Muscle of arm (tissue), 12 donors: ENCODE data around the gene EDC3. TPM values are rescaled to one million over a fixed set of nuclear protein-coding genes. Genes with fewer than 3 reads are reported as not detected.
"Not testable (repeated sequence)": the region's sequence is repeated elsewhere in the genome, so short reads cannot be mapped to it uniquely, and the experiment has no call there.

Source experiments
- DNase-seq: peaks from one replicate; pipeline ENCODE4 v3.0.0-alpha.2; 2013
- polyA plus RNA-seq, 12 donors: library from polyadenylated mRNA; unstranded; fragments of 120-200 nt; gene quantifications; one replicate each; pipeline ENCODE4 v1.2.1, GENCODE V29; 2013; ENCODE audit not compliant: insufficient read length in 12 of 12

EDC3 gene
- polyA plus RNA-seq, 12 donors: 22.2 to 53.6 (median 29.6) TPM; not detected in 1

- DNase-seq: no peak
Measured at GRCh38 chr15:74611834-74612233, 84.0 kb downstream of the EDC3 start.

GRCh38 chr15:74611341-74611740 lies 84.5 kb downstream of the EDC3 start:
- DNase-seq: no peak

GRCh38 chr15:74610302-74610951 lies 85.4 kb downstream of the EDC3 start:
- DNase-seq: no peak

- DNase-seq: no peak
Measured at GRCh38 chr15:74609938-74610301, 85.9 kb downstream of the EDC3 start.

- no peak for DNase-seq
Measured at GRCh38 chr15:74608786-74609185, 87.0 kb downstream of the EDC3 start.

GRCh38 chr15:74605795-74606150 lies 90.1 kb downstream of the EDC3 start:
- no peak for DNase-seq

GRCh38 chr15:74604983-74605794 lies 90.6 kb downstream of the EDC3 start:
- no peak for DNase-seq

- no peak for DNase-seq
Measured at GRCh38 chr15:74603789-74604705, 91.8 kb downstream of the EDC3 start.

GRCh38 chr15:74603026-74603788 lies 92.6 kb downstream of the EDC3 start:
- DNase-seq: no peak

GRCh38 chr15:74599156-74599555 lies 96.7 kb downstream of the EDC3 start:
- no peak for DNase-seq

GRCh38 chr15:74598126-74598842 lies 97.5 kb downstream of the EDC3 start:
- peak; percentile 93 for DNase-seq

- not testable (repeated sequence) for DNase-seq
Measured at GRCh38 chr15:74597146-74597705, 98.6 kb downstream of the EDC3 start.

GRCh38 chr15:74596736-74597135 lies 99.1 kb downstream of the EDC3 start:
- DNase-seq: not testable (repeated sequence)

- DNase-seq: no peak
Measured at GRCh38 chr15:74595271-74595670, 100.6 kb downstream of the EDC3 start.

GRCh38 chr15:74594455-74594854 lies 101.4 kb downstream of the EDC3 start:
- DNase-seq: no peak

- no peak for DNase-seq
Measured at GRCh38 chr15:74593122-74593521, 102.7 kb downstream of the EDC3 start.

GRCh38 chr15:74592222-74592621 lies 103.6 kb downstream of the EDC3 start:
- DNase-seq: no peak

- DNase-seq: no peak
Measured at GRCh38 chr15:74589826-74590225, 106.0 kb downstream of the EDC3 start.

- DNase-seq: no peak
Measured at GRCh38 chr15:74585857-74586256, 110.0 kb downstream of the EDC3 start.

- DNase-seq: no peak
Measured at GRCh38 chr15:74585191-74585590, 110.6 kb downstream of the EDC3 start.

GRCh38 chr15:74584779-74585178 lies 111.0 kb downstream of the EDC3 start:
- no peak for DNase-seq
